Measurements from ENCODE around the gene HMGCS1.

GRCh38 chr5:43273552-43273951, 39.7 kb downstream of the HMGCS1 start:
- TF ChIP-seq, protein P1, sequence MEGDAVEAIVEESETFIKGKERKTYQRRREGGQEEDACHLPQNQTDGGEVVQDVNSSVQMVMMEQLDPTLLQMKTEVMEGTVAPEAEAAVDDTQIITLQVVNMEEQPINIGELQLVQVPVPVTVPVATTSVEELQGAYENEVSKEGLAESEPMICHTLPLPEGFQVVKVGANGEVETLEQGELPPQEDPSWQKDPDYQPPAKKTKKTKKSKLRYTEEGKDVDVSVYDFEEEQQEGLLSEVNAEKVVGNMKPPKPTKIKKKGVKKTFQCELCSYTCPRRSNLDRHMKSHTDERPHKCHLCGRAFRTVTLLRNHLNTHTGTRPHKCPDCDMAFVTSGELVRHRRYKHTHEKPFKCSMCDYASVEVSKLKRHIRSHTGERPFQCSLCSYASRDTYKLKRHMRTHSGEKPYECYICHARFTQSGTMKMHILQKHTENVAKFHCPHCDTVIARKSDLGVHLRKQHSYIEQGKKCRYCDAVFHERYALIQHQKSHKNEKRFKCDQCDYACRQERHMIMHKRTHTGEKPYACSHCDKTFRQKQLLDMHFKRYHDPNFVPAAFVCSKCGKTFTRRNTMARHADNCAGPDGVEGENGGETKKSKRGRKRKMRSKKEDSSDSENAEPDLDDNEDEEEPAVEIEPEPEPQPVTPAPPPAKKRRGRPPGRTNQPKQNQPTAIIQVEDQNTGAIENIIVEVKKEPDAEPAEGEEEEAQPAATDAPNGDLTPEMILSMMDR (IDR thresholded peaks at IDR 0.05; ENCODE audit: insufficient read depth, low read depth, low read length) = no peak
- no peak for TF ChIP-seq EZH2 (IDR thresholded peaks at IDR 0.05; ENCODE audit: insufficient read depth, low read length)

Data from astrocyte (in vitro differentiated cells and primary cell).